Cardiac muscle cell (in vitro differentiated cells and primary cell): ENCODE results near the gene GALNT18. TPM values are rescaled to one million over a fixed set of nuclear protein-coding genes. Genes with fewer than 3 reads are reported as not detected.

Experiments
- DNase-seq, 2 donors: peaks; one replicate each; pipeline versions ENCODE4 v3.0.0 to v3.0.0-alpha.2; 2010 to 2017; ENCODE audit warnings: low read depth in 1 of 2, low spot score in 1 of 2
- H3K27ac ChIP-seq: fragments of 200-600 bp; sonication (generic); 2 replicates; pipeline ENCODE4 v1.5.1; 2016
- H3K27me3 ChIP-seq: fragments of 200-600 bp; sonication (generic); 2 replicates; pipeline ENCODE4 v1.6.0; 2016; ENCODE audit warnings: control low read depth
- H3K36me3 ChIP-seq: fragments of 200-600 bp; sonication (generic); 2 replicates; pipeline ENCODE4 v1.5.1; 2016; ENCODE audit warnings: control low read depth
- H3K4me1 ChIP-seq: fragments of 200-600 bp; sonication (generic); 2 replicates; pipeline ENCODE4 v1.8.1; 2017; ENCODE audit warnings: low read depth, mild to moderate bottlenecking, mixed run types
- H3K4me3 ChIP-seq: fragments of 200-600 bp; sonication (generic); 2 replicates; pipeline ENCODE4 v1.5.1; 2016; ENCODE audit warnings: mild to moderate bottlenecking
- H3K9me3 ChIP-seq: fragments of 200-600 bp; sonication (generic); 2 replicates; pipeline ENCODE4 v1.5.1; 2017; ENCODE audit warnings: low read depth, mild to moderate bottlenecking, control low read depth
- CTCF ChIP-seq: IDR thresholded peaks from 2 replicates; pipeline ENCODE4 v1.5.1; 2012; ENCODE audit warnings: low read depth, mild to moderate bottlenecking, low read length
- polyA plus RNA-seq: library from polyadenylated mRNA; unstranded; fragments of >200 nt; fragmentation: Nextera tagmentation; extraction: Ambion mirVana; gene quantifications from 2 replicates; pipeline ENCODE4 v1.2.1, GENCODE V29; 2016
- total RNA-seq: library from RNA; depleted of rRNA; stranded (reverse); fragments of >200 nt; gene quantifications from 2 replicates; pipeline ENCODE4 v1.2.3, GENCODE V29; 2016

The GALNT18 gene
- total and polyA plus RNA-seq, 2 experiments from 2014 or later: 2.1 to 2.2 TPM

- no peak overlapping the region for H3K4me3 ChIP-seq
- H3K27me3 ChIP-seq: no peaks in the 10 kb centered on the region
- H3K4me1 ChIP-seq: no peaks in the 10 kb centered on the region
- no peak overlapping the region for H3K27ac ChIP-seq
- no peaks in the 10 kb centered on the region for H3K9me3 ChIP-seq
- no peak for TF ChIP-seq CTCF
- H3K36me3 ChIP-seq: no peaks in the 10 kb centered on the region
- no peak for DNase-seq
These were observed 140.8 kb downstream of the GALNT18 start for GRCh38 chr11:11480971-11481370.

GRCh38 chr11:11478687-11479086 lies 143.1 kb downstream of the GALNT18 start:
- Histone ChIP-seq H3K27me3 (no peaks in the 10 kb centered on the region), H3K4me3 (no peak overlapping the region), H3K27ac (no peak overlapping the region), H3K36me3 (no peaks in the 10 kb centered on the region), H3K4me1 (no peaks in the 10 kb centered on the region), H3K9me3 (no peaks in the 10 kb centered on the region)
- DNase-seq: no peak
- TF ChIP-seq CTCF: no peak

- no peak for DNase-seq
- TF ChIP-seq CTCF: no peak
- no peaks in the 10 kb centered on the region for H3K4me1 ChIP-seq
- H3K36me3 ChIP-seq: no peaks in the 10 kb centered on the region
- no peak overlapping the region for H3K27ac ChIP-seq
- no peaks in the 10 kb centered on the region for H3K9me3 ChIP-seq
- H3K27me3 ChIP-seq: no peaks in the 10 kb centered on the region
- H3K4me3 ChIP-seq: no peak overlapping the region
These were observed 143.9 kb downstream of the GALNT18 start for GRCh38 chr11:11477695-11478420.

- no peak overlapping the region for H3K27ac ChIP-seq
- H3K4me1 ChIP-seq: no peaks in the 10 kb centered on the region
- H3K27me3 ChIP-seq: no peaks in the 10 kb centered on the region
- no peaks in the 10 kb centered on the region for H3K36me3 ChIP-seq
- no peak for TF ChIP-seq CTCF
- H3K9me3 ChIP-seq: no peaks in the 10 kb centered on the region
- no peak for DNase-seq
- no peak overlapping the region for H3K4me3 ChIP-seq
These were observed 144.7 kb downstream of the GALNT18 start for GRCh38 chr11:11476971-11477645.

- no peaks in the 10 kb centered on the region for H3K4me1 ChIP-seq
- no peak for TF ChIP-seq CTCF
- no peak for DNase-seq
- H3K27ac ChIP-seq: no peak overlapping the region
- no peaks in the 10 kb centered on the region for H3K27me3 ChIP-seq
- no peaks in the 10 kb centered on the region for H3K9me3 ChIP-seq
- H3K36me3 ChIP-seq: no peaks in the 10 kb centered on the region
- H3K4me3 ChIP-seq: no peak overlapping the region
These were observed 145.3 kb downstream of the GALNT18 start for GRCh38 chr11:11476499-11476898.
